CD4-positive, alpha-beta T cell treated with Interleukin-4 for 4 hours (primary cell): ENCODE results near the gene TMEM61.
"Not testable (repeated sequence)": the region's sequence is repeated elsewhere in the genome, so short reads cannot be mapped to it uniquely, and the experiment has no call there.

ENCODE experiments used
- DNase-seq: peaks from one replicate; pipeline ENCODE4 v3.0.0-alpha.2; 2020

The TMEM61 gene

GRCh38 chr1:55005351-55006140, 25.1 kb downstream of the TMEM61 start:
- no peak for DNase-seq

GRCh38 chr1:55006931-55007330, 26.5 kb downstream of the TMEM61 start:
- DNase-seq, result no peak

- no peak for DNase-seq
These were observed 27.2 kb downstream of the TMEM61 start for GRCh38 chr1:55007625-55008024.

- no peak for DNase-seq
These were observed 29.9 kb downstream of the TMEM61 start for GRCh38 chr1:55010194-55010886.

- DNase-seq, result no peak
These were observed 30.4 kb downstream of the TMEM61 start for GRCh38 chr1:55010887-55011217.

GRCh38 chr1:55012661-55013060, 32.2 kb downstream of the TMEM61 start:
- DNase-seq, result no peak

GRCh38 chr1:55015123-55015522, 34.7 kb downstream of the TMEM61 start:
- no peak for DNase-seq

- DNase-seq, result no peak
These were observed 35.5 kb downstream of the TMEM61 start for GRCh38 chr1:55015731-55016620.

GRCh38 chr1:55018395-55018794, 38.0 kb downstream of the TMEM61 start:
- no peak for DNase-seq

- DNase-seq, result peak; percentile 34
These were observed 41.6 kb downstream of the TMEM61 start for GRCh38 chr1:55021942-55022546.

- not testable (repeated sequence) for DNase-seq
These were observed 43.7 kb downstream of the TMEM61 start for GRCh38 chr1:55024163-55024562.

- DNase-seq, result not testable (repeated sequence)
These were observed 46.3 kb downstream of the TMEM61 start for GRCh38 chr1:55026682-55027081.

- DNase-seq, result not testable (repeated sequence)
These were observed 50.7 kb downstream of the TMEM61 start for GRCh38 chr1:55031098-55031497.

- DNase-seq, result no peak
These were observed 52.8 kb downstream of the TMEM61 start for GRCh38 chr1:55033265-55033614.

GRCh38 chr1:55034476-55035133, 54.2 kb downstream of the TMEM61 start:
- DNase-seq, result no peak

GRCh38 chr1:55035904-55036303, 55.5 kb downstream of the TMEM61 start:
- no peak for DNase-seq

- no peak for DNase-seq
These were observed 57.5 kb downstream of the TMEM61 start for GRCh38 chr1:55037733-55038551.

GRCh38 chr1:55038552-55038838, 58.1 kb downstream of the TMEM61 start:
- no peak for DNase-seq

- DNase-seq, result no peak
These were observed 58.5 kb downstream of the TMEM61 start for GRCh38 chr1:55038974-55039341.

GRCh38 chr1:55039342-55040082, 59.1 kb downstream of the TMEM61 start, which contains the start of gene PCSK9:
TSS of gene PCSK9 (plus strand) at chr1:55039548. CDS start at chr1:55039838, 290 bp downstream.
- no peak for DNase-seq
